ENCODE measurements around the gene SLC25A6.
"Not testable (repeated sequence)": the region's sequence is repeated elsewhere in the genome, so short reads cannot be mapped to it uniquely, and the experiment has no call there.

SLC25A6 gene

GRCh38 chrX:1390621-1391369, 1.1 kb downstream of the SLC25A6 start:
- DNase-seq (ENCODE audit: low read depth in 4 of 4, low spot score in 1 of 4): no peak

DNA sequence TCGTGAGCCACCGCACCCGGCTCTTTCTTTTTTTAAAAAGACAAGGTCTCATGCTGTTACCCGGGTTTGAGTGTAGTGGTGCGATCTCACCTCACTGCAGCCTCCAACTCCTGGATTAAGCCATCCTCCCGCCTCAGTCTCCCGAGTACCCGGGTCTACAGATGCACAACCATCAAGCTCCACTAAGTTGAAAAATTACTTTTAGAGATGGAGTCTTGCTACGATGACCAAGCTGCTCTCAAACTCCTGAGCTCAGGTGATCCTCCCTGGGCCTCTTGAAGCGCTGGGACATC, 2.0 kb downstream of the SLC25A6 start:
- DNase-seq (ENCODE audit: low read depth in 4 of 4, low spot score in 1 of 4): no peak

DNA sequence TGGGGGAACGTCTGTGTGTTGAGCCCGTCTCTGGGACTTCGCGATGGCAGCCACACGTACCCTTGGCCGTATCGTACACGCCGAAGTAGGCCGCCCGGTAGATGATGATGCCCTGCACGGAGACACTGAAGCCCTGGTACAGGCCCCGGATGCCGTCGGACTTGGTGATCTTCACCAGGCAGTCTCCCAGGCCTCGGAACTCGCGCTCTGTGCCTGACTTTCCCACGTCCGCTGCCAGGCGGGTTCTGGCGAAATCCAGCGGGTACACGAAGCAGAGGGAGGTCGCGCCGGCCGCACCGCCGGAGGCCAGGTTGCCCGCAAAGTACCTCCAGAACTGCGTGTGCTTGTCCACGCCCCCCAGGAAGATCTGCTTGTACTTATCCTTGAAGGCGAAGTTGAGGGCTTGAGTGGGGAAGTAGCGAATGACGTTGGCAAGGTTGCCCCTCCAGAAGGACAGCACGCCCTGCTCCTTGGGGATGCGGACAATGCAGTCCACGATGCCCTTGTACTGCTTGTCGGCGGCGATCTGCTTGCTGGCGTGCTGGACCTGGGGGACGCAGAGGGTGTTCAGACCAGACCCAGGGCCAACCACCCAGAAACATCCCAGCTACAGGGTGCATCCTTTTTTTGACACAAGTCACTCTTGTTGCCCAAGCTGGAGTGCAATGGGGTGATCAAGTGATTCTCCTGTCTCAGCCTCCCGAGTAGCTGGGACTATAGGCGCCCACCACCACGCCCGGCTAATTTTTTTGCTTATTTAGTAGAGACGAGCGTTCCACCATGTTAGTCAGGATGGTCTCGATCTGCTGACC, 2.5 kb downstream of the SLC25A6 start:
- DNase-seq (ENCODE audit: low read depth in 4 of 4, low spot score in 1 of 4): no peak

GRCh38 chrX:1388651-1389050, 3.3 kb downstream of the SLC25A6 start:
- no peak for DNase-seq (ENCODE audit: low read depth in 4 of 4, low spot score in 1 of 4)

- DNase-seq (ENCODE audit: low read depth in 4 of 4, low spot score in 1 of 4): no peak
Measured at GRCh38 chrX:1387141-1387776, 4.7 kb downstream of the SLC25A6 start.

DNA sequence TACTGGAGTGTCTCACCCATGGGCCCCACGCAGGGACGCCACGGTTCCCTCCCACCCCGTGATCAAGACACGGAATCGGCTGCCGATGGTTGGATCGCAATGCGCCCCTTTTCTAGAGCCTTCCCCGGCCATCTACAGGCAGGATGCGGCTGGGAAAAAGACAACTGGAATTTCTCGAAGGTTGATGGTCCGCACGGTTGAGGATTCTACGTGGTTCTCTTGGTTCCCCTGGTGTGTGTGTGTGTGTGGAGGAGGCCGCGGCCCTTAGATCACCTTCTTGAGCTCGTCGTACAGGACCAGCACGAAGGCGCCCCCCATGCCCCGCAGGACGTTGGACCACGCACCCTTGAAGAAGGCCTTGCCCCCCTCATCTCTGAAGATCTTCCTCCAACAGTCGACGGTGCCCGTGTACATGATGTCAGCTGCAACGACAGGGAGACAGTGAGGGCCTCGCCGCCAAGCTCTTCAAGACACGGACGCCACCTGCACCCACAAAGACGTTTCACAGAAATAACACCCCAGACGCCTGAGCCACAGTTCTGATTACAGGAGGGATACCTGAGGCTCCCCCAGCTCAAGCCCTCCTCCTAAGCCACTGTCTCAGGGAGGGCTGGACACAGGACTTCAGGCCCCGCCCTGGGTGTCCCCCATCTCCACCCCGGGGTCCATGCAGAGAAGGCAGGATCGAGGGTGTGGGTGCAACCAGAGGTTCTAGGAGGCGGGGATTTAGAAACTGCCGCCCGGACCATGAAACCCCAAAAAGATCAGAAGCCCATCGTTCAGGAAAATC, 5.4 kb downstream of the SLC25A6 start:
- no peak for DNase-seq (ENCODE audit: low read depth in 4 of 4, low spot score in 1 of 4)

GRCh38 chrX:1385253-1386223, 6.4 kb downstream of the SLC25A6 start:
- DNase-seq (ENCODE audit: low read depth in 4 of 4, low spot score in 1 of 4): no peak

GRCh38 chrX:1384658-1385252, 7.2 kb downstream of the SLC25A6 start:
- no peak for DNase-seq (ENCODE audit: low read depth in 4 of 4, low spot score in 1 of 4)

- no peak for DNase-seq (ENCODE audit: low read depth in 4 of 4, low spot score in 1 of 4)
Measured at GRCh38 chrX:1380672-1381233, 11.2 kb downstream of the SLC25A6 start.

- no peak for DNase-seq (ENCODE audit: low read depth in 4 of 4, low spot score in 1 of 4)
Measured at GRCh38 chrX:1378306-1378759, 13.6 kb downstream of the SLC25A6 start.

DNA sequence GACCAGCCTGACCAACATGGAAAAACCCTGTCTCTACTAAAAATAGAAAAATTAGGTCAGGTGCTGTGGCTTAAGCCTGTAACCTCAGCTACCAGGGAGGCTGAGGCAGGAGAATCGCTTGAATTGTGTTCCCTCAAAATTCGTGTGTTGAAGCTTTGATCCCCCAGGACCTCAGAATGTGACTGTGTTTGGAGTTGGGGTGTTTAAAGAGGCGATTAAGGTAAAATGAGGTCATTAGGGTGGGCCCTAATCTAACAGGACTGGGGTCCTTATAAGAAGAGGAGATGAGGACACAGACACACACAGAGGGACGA, 23.6 kb downstream of the SLC25A6 start:
- DNase-seq (ENCODE audit: low read depth in 4 of 4, low spot score in 1 of 4): no peak

- not testable (repeated sequence) for DNase-seq (ENCODE audit: low read depth in 4 of 4, low spot score in 1 of 4)
Measured at GRCh38 chrX:1366363-1366762, 25.6 kb downstream of the SLC25A6 start.

DNA sequence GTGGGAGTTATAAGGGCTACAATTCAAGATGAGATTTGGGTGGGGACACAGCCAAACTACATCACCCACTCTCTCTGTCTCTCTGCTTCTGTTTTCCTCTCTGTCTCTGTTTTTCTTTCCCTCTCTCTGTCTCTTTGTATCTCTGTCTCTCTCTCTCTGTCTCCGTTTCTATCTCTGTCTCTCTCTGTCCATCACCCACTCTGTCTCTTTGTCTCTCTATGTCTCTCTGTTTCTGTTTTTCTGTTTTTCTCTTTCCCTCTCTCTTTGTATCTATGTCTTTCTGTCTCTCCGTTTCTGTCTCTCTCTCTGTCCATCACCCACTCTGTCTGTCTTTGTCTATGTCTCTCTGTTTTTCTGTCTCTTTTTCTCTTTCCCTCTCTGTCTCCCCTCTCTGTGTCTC, 30.0 kb downstream of the SLC25A6 start:
- DNase-seq (ENCODE audit: low read depth in 4 of 4, low spot score in 1 of 4): no peak

GRCh38 chrX:1361275-1361674, 30.6 kb downstream of the SLC25A6 start:
- DNase-seq (ENCODE audit: low read depth in 4 of 4, low spot score in 1 of 4): no peak

- no peak for DNase-seq (ENCODE audit: low read depth in 4 of 4, low spot score in 1 of 4)
Measured at GRCh38 chrX:1360171-1360570, 31.7 kb downstream of the SLC25A6 start.

DNA sequence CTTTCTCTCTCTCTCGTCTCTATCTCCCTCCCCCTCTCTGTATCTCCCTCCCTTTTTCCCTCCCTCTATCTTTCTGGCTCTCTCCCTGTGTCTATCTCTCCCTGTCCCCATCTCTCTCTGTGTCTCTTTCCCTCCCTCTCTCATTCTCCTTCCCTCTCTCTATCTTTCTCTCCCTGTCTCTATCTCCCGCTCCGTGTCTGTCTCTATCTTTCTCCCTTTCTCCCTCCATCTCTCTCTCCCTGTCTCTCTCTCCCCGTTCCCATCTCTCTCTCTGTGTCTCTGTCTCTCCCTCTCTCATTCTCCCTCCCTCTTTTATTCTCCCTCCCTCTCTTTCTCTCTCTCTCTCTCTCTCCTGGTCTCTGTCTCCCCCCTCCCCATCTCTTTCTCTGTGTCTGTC, 32.4 kb downstream of the SLC25A6 start:
- DNase-seq (ENCODE audit: low read depth in 4 of 4, low spot score in 1 of 4): no peak

DNA sequence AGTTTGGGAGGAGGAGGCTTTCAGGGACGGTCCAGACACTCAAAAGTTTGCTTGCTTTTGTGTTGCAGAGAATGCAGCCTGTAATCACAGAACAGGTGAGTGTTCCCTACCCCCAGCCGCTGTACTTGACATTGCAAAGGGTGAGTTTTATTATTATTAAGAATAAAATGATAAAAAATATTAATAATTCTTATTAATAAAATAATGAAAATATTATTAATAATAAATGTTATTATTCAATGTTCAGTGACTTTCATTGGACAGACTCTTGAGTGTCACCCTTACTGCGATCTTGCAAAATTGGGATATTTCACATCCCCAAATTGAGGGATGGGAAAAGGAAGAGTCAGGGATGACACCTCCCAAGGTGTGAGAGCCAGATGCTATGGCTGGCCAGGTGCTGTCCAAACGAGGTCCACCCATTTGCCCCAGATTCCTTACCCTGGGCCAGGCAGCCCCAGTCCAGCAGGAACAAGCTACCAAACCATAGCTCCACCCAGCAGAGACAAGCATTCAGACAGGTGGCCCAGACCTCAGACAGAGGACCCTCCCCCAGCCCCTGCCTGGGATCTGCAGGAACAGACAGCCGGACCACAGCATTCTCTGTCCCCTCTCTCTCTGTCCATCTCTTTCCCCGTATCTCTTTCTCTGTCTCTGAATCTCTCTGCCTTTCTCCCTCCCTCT, 33.0 kb downstream of the SLC25A6 start:
- DNase-seq (ENCODE audit: low read depth in 4 of 4, low spot score in 1 of 4): no peak

GRCh38 chrX:1357993-1358392, 33.9 kb downstream of the SLC25A6 start:
- no peak for DNase-seq (ENCODE audit: low read depth in 4 of 4, low spot score in 1 of 4)
